ENCODE results near the gene CHRNA7. TPM values are rescaled to one million over a fixed set of nuclear protein-coding genes. Genes with fewer than 3 reads are reported as not detected.
"Not testable (repeated sequence)": the region's sequence is repeated elsewhere in the genome, so short reads cannot be mapped to it uniquely, and the experiment has no call there.

CHRNA7 gene
- total and polyA plus RNA-seq, 2 donors (not counting 1 experiment from before 2014, with no cell fraction given): 0.17 to 0.62 TPM

GRCh38 chr15:32166270-32166669 lies 136.0 kb downstream of the CHRNA7 start:
- not testable (repeated sequence) for H3K4me1 ChIP-seq (ENCODE audit: control insufficient read depth, extremely low read depth, insufficient read depth, low read length); H3K27ac ChIP-seq (ENCODE audit: insufficient read depth, low read length); H3K4me3 ChIP-seq (replicated peaks in 1 of 4; ENCODE audit: control extremely low read depth in 1 of 4, insufficient read depth in 1 of 4, low read depth in 3 of 4, low read length in 4 of 4); DNase-seq (ENCODE audit: low read depth in 2 of 2); H3K36me3 ChIP-seq (ENCODE audit: control insufficient read depth, insufficient read depth, low read length); H3K79me2 ChIP-seq (ENCODE audit: control insufficient read depth, insufficient read depth, low read length); H2AFZ ChIP-seq (ENCODE audit: low read length); H3K4me2 ChIP-seq (ENCODE audit: extremely low read depth, insufficient read depth, low read length); H4K20me1 ChIP-seq (ENCODE audit: control insufficient read depth, extremely low read depth, insufficient read depth, low read length); H3K27me3 ChIP-seq (ENCODE audit: control insufficient read depth, insufficient read depth, low read length); H3K9me3 ChIP-seq (ENCODE audit: control insufficient read depth, insufficient read depth, low read depth, low read length); H3K9ac ChIP-seq (ENCODE audit: insufficient read depth, low read length)

GRCh38 chr15:32167913-32168312 lies 137.6 kb downstream of the CHRNA7 start:
- H3K9ac ChIP-seq (ENCODE audit: insufficient read depth, low read length); H3K27ac ChIP-seq (ENCODE audit: insufficient read depth, low read length); H3K27me3 ChIP-seq (ENCODE audit: control insufficient read depth, insufficient read depth, low read length); DNase-seq (ENCODE audit: low read depth in 2 of 2); H3K4me3 ChIP-seq (replicated peaks in 1 of 4; ENCODE audit: control extremely low read depth in 1 of 4, insufficient read depth in 1 of 4, low read depth in 3 of 4, low read length in 4 of 4); H3K36me3 ChIP-seq (ENCODE audit: control insufficient read depth, insufficient read depth, low read length); H3K4me1 ChIP-seq (ENCODE audit: control insufficient read depth, extremely low read depth, insufficient read depth, low read length); H3K79me2 ChIP-seq (ENCODE audit: control insufficient read depth, insufficient read depth, low read length); H2AFZ ChIP-seq (ENCODE audit: low read length); H4K20me1 ChIP-seq (ENCODE audit: control insufficient read depth, extremely low read depth, insufficient read depth, low read length); H3K9me3 ChIP-seq (ENCODE audit: control insufficient read depth, insufficient read depth, low read depth, low read length); H3K4me2 ChIP-seq (ENCODE audit: extremely low read depth, insufficient read depth, low read length): not testable (repeated sequence)

DNA sequence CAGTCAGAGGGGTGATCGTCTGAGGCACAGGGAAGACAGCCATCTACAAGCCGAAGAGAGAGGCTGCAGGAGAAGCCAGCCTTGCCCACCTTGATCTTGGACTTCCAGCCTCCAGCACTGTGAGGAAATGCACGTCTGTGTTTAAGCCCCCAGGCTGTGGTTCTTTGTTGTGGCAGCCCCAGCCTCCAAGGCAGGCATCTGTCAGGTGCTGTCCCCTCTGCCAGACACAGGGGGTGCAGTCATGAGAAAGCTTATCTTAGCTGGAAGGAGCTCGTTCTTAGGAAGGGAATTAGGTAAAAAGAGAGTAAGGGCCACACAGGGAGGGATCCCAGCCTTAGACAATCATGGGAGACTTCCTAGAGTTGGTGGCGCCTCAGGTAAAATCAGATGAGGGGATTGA lies 150.3 kb downstream of the CHRNA7 start:
- not testable (repeated sequence) for H3K36me3 ChIP-seq (ENCODE audit: control insufficient read depth, insufficient read depth, low read length); H2AFZ ChIP-seq (ENCODE audit: low read length); H4K20me1 ChIP-seq (ENCODE audit: control insufficient read depth, extremely low read depth, insufficient read depth, low read length); H3K4me2 ChIP-seq (ENCODE audit: extremely low read depth, insufficient read depth, low read length); H3K9ac ChIP-seq (ENCODE audit: insufficient read depth, low read length); DNase-seq (ENCODE audit: low read depth in 2 of 2); H3K9me3 ChIP-seq (ENCODE audit: control insufficient read depth, insufficient read depth, low read depth, low read length); H3K27me3 ChIP-seq (ENCODE audit: control insufficient read depth, insufficient read depth, low read length); H3K4me3 ChIP-seq (replicated peaks in 1 of 4; ENCODE audit: control extremely low read depth in 1 of 4, insufficient read depth in 1 of 4, low read depth in 3 of 4, low read length in 4 of 4); H3K79me2 ChIP-seq (ENCODE audit: control insufficient read depth, insufficient read depth, low read length); H3K4me1 ChIP-seq (ENCODE audit: control insufficient read depth, extremely low read depth, insufficient read depth, low read length); H3K27ac ChIP-seq (ENCODE audit: insufficient read depth, low read length)

GRCh38 chr15:32193780-32194179 lies 163.5 kb downstream of the CHRNA7 start:
- DNase-seq (ENCODE audit: low read depth in 2 of 2); H3K4me2 ChIP-seq (ENCODE audit: extremely low read depth, insufficient read depth, low read length); H4K20me1 ChIP-seq (ENCODE audit: control insufficient read depth, extremely low read depth, insufficient read depth, low read length); H3K9me3 ChIP-seq (ENCODE audit: control insufficient read depth, insufficient read depth, low read depth, low read length); H3K9ac ChIP-seq (ENCODE audit: insufficient read depth, low read length); H3K4me1 ChIP-seq (ENCODE audit: control insufficient read depth, extremely low read depth, insufficient read depth, low read length); H3K4me3 ChIP-seq (replicated peaks in 1 of 4; ENCODE audit: control extremely low read depth in 1 of 4, insufficient read depth in 1 of 4, low read depth in 3 of 4, low read length in 4 of 4); H3K27ac ChIP-seq (ENCODE audit: insufficient read depth, low read length); H3K27me3 ChIP-seq (ENCODE audit: control insufficient read depth, insufficient read depth, low read length); H3K36me3 ChIP-seq (ENCODE audit: control insufficient read depth, insufficient read depth, low read length); H2AFZ ChIP-seq (ENCODE audit: low read length); H3K79me2 ChIP-seq (ENCODE audit: control insufficient read depth, insufficient read depth, low read length): not testable (repeated sequence)

DNA sequence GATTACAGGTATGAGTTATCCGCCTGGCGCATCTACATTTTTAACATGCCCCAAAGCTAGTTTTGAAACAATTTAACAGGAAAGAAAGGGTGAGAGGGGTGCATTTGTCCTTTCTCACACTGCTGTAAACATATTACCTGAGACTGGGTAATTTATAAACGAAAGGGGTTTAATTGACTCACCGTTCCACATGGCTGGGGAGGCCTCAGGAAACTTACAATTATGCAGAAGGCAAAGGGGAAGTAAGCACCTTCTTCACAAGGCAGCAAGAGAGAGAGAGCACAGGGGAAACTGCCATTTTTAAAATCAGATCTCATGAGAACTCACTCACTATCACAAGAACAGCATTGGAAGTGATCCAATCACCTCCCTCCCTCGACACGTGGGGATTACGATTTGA lies 165.9 kb downstream of the CHRNA7 start:
- H3K9ac ChIP-seq (ENCODE audit: insufficient read depth, low read length); H3K4me1 ChIP-seq (ENCODE audit: control insufficient read depth, extremely low read depth, insufficient read depth, low read length); H2AFZ ChIP-seq (ENCODE audit: low read length); DNase-seq (ENCODE audit: low read depth in 2 of 2); H3K27ac ChIP-seq (ENCODE audit: insufficient read depth, low read length); H3K9me3 ChIP-seq (ENCODE audit: control insufficient read depth, insufficient read depth, low read depth, low read length); H3K4me3 ChIP-seq (replicated peaks in 1 of 4; ENCODE audit: control extremely low read depth in 1 of 4, insufficient read depth in 1 of 4, low read depth in 3 of 4, low read length in 4 of 4); H3K27me3 ChIP-seq (ENCODE audit: control insufficient read depth, insufficient read depth, low read length); H3K4me2 ChIP-seq (ENCODE audit: extremely low read depth, insufficient read depth, low read length); H4K20me1 ChIP-seq (ENCODE audit: control insufficient read depth, extremely low read depth, insufficient read depth, low read length); H3K36me3 ChIP-seq (ENCODE audit: control insufficient read depth, insufficient read depth, low read length); H3K79me2 ChIP-seq (ENCODE audit: control insufficient read depth, insufficient read depth, low read length): not testable (repeated sequence)

DNA sequence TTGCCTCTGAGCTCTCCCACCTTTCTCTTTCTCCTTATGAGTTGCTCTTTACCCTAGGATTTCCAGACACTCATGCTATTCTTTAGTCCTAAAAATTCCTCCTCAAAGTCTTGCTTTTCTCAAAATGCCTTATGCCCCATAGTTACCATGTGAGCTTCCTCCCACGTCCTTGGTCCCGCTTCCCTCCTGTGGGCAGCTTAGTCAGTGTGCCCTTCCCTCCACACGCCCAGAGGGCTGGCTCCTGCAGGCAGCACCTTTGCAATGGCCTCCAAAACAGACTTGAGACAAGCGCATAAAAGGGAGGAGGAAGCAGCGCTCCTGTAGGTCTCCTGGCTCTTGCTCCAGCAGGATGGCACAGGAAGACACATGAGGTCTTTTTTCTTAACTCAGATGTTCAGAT lies 168.6 kb downstream of the CHRNA7 start:
- not testable (repeated sequence) for H3K4me1 ChIP-seq (ENCODE audit: control insufficient read depth, extremely low read depth, insufficient read depth, low read length); H3K4me3 ChIP-seq (replicated peaks in 1 of 4; ENCODE audit: control extremely low read depth in 1 of 4, insufficient read depth in 1 of 4, low read depth in 3 of 4, low read length in 4 of 4); DNase-seq (ENCODE audit: low read depth in 2 of 2); H3K9ac ChIP-seq (ENCODE audit: insufficient read depth, low read length); H3K9me3 ChIP-seq (ENCODE audit: control insufficient read depth, insufficient read depth, low read depth, low read length); H3K27ac ChIP-seq (ENCODE audit: insufficient read depth, low read length); H3K4me2 ChIP-seq (ENCODE audit: extremely low read depth, insufficient read depth, low read length); H3K79me2 ChIP-seq (ENCODE audit: control insufficient read depth, insufficient read depth, low read length); H2AFZ ChIP-seq (ENCODE audit: low read length); H4K20me1 ChIP-seq (ENCODE audit: control insufficient read depth, extremely low read depth, insufficient read depth, low read length); H3K27me3 ChIP-seq (ENCODE audit: control insufficient read depth, insufficient read depth, low read length); H3K36me3 ChIP-seq (ENCODE audit: control insufficient read depth, insufficient read depth, low read length)

DNA sequence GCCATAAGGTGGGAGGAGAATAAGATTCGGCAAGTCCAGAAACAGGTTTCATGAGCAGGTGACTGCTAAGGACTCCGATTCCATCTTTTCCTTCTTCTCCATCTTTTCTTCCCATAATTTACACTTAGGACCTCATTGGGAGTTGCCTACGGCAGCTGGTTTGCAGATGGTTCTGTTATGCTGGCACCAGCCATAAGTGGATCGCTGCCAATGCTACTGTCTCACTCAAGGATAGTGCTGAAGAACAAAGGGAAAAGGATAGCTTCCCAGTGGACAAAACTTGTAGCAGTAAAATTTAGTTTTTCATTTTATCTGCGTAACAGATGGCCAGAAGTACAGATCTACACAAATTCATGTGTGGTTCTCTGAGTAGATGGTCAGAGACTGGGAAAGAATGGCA lies 178.8 kb downstream of the CHRNA7 start:
- not testable (repeated sequence) for H3K4me3 ChIP-seq (replicated peaks in 1 of 4; ENCODE audit: control extremely low read depth in 1 of 4, insufficient read depth in 1 of 4, low read depth in 3 of 4, low read length in 4 of 4); H4K20me1 ChIP-seq (ENCODE audit: control insufficient read depth, extremely low read depth, insufficient read depth, low read length); DNase-seq (ENCODE audit: low read depth in 2 of 2); H3K4me2 ChIP-seq (ENCODE audit: extremely low read depth, insufficient read depth, low read length); H3K27ac ChIP-seq (ENCODE audit: insufficient read depth, low read length); H3K36me3 ChIP-seq (ENCODE audit: control insufficient read depth, insufficient read depth, low read length); H3K27me3 ChIP-seq (ENCODE audit: control insufficient read depth, insufficient read depth, low read length); H3K79me2 ChIP-seq (ENCODE audit: control insufficient read depth, insufficient read depth, low read length); H3K9ac ChIP-seq (ENCODE audit: insufficient read depth, low read length); H3K4me1 ChIP-seq (ENCODE audit: control insufficient read depth, extremely low read depth, insufficient read depth, low read length); H3K9me3 ChIP-seq (ENCODE audit: control insufficient read depth, insufficient read depth, low read depth, low read length); H2AFZ ChIP-seq (ENCODE audit: low read length)

All from fibroblast of lung (primary cell).